ENCODE results near the gene CIZ1. TPM values are rescaled to one million over a fixed set of nuclear protein-coding genes. Genes with fewer than 3 reads are reported as not detected.
A peak's percentile ranks its signal among the peaks of the same experiment; 100 is the strongest.

CIZ1 gene
- total RNA-seq (10 to 100 TPM; 36.6 to 83.7 TPM), polyA plus RNA-seq (10 to 100 TPM; 43.3 to 57.6 TPM)
- long read RNA-seq, donor 1, transcript CIZ1-220 (3 exons, 843 nt): major isoform, 6 of 139 reads
- long read RNA-seq, donor 1, transcript CIZ1-204 (17 exons, 2,984 nt): minor isoform, 5 of 139 reads
- long read RNA-seq, donor 1, partial matches to known transcripts: 104 of 139 reads
- long read RNA-seq, donor 1, other reads (novel, unspliced or antisense): 22 of 139 reads
- long read RNA-seq, donor 2, partial matches to known transcripts: 13 of 16 reads
- long read RNA-seq, donor 2, other reads (novel, unspliced or antisense): 0 of 16 reads
- long read RNA-seq, donor 3, transcript CIZ1-220 (3 exons, 843 nt): major isoform, 6 of 24 reads
- long read RNA-seq, donor 3, partial matches to known transcripts: 8 of 24 reads
- long read RNA-seq, donor 3, other reads (novel, unspliced or antisense): 0 of 24 reads
- long read RNA-seq, donor 4, partial matches to known transcripts: 12 of 19 reads
- long read RNA-seq, donor 4, other reads (novel, unspliced or antisense): 0 of 19 reads
- long read RNA-seq, donor 5, transcript CIZ1-220 (3 exons, 843 nt): major isoform, 5 of 91 reads
- long read RNA-seq, donor 5, transcript CIZ1-204 (17 exons, 2,984 nt): major isoform, 5 of 91 reads
- long read RNA-seq, donor 5, partial matches to known transcripts: 75 of 91 reads
- long read RNA-seq, donor 5, other reads (novel, unspliced or antisense): 0 of 91 reads

GRCh38 chr9:128191406-128192046, at the start of gene CIZ1:
CIZ1 (minus strand) TSS chr9:128191572; CDS start chr9:128190857, 715 bp downstream.
- 1% methylated on average over 48 to 71 of the region's 71 CpGs for WGBS, 2 donors

GRCh38 chr9:128233817-128234406, 42.5 kb upstream of the CIZ1 start:
- no peak overlapping the region for H3K9ac ChIP-seq (ENCODE audit: insufficient read depth in 1 of 2, low read length in 2 of 2)
- ATAC-seq (ENCODE audit: insufficient read depth, low FRiP score): no peak
- WGBS, 2 donors: 85 to 89% methylated on average over 24 to 28 of the region's 28 CpGs
- H3K27me3 ChIP-seq (ENCODE audit: control insufficient read depth in 3 of 3, insufficient read depth in 3 of 3, low read length in 2 of 3): no peaks in the 10 kb centered on the region
- no peak overlapping the region for H3K27ac ChIP-seq (ENCODE audit: low read depth in 1 of 2, low read length in 1 of 2)
- H3K4me3 ChIP-seq: no peak overlapping the region
- H3K4me1 ChIP-seq (ENCODE audit: control insufficient read depth in 5 of 5, insufficient read depth in 5 of 5, low read length in 5 of 5): no peaks in the 10 kb centered on the region
- H3K36me3 ChIP-seq (ENCODE audit: control insufficient read depth in 4 of 4, insufficient read depth in 4 of 4, low read length in 4 of 4): peaks cover 0 to 2% (median under 1%) of the 10 kb centered on the region in 4 donors
- no peak for TF ChIP-seq CTCF (IDR thresholded peaks at IDR 0.05; ENCODE audit: control extremely low read depth, extremely low read depth)
- DNase-seq: no peak
- H3K9me3 ChIP-seq (ENCODE audit: control insufficient read depth in 4 of 4, insufficient read depth in 3 of 4, low read length in 3 of 4): no peaks in the 10 kb centered on the region

More at GRCh38 chr9:128191406-128192046, at the start of gene CIZ1:
- Histone ChIP-seq H3K27ac (ENCODE audit: low read depth in 1 of 2, low read length in 1 of 2) (peak within 1 kb of the TSS; percentile 89 to 95), H3K27me3 (ENCODE audit: control insufficient read depth in 3 of 3, insufficient read depth in 3 of 3, low read length in 2 of 3) (no peaks in the 10 kb centered on the region), H3K4me1 (ENCODE audit: control insufficient read depth in 5 of 5, insufficient read depth in 5 of 5, low read length in 5 of 5) (peaks cover 0 to 12% (median 6%) of the 10 kb centered on the region in 5 donors), H3K4me3 (peak within 1 kb of the TSS; percentile 76), H3K9me3 (ENCODE audit: control insufficient read depth in 4 of 4, insufficient read depth in 3 of 4, low read length in 3 of 4) (no peaks in the 10 kb centered on the region), H3K9ac (ENCODE audit: insufficient read depth in 1 of 2, low read length in 2 of 2) (peak within 1 kb of the TSS; percentile 48 to 63), H3K36me3 (ENCODE audit: control insufficient read depth in 4 of 4, insufficient read depth in 4 of 4, low read length in 4 of 4) (peaks cover 0 to 17% (median 7%) of the 10 kb centered on the region in 4 donors)
- ATAC-seq (ENCODE audit: insufficient read depth, low FRiP score): peak; percentile 90
- TF ChIP-seq CTCF (IDR thresholded peaks at IDR 0.05; ENCODE audit: control extremely low read depth, extremely low read depth): peak; percentile 40
- peak; percentile 79 to 87 (median 82) for DNase-seq

- ATAC-seq (ENCODE audit: insufficient read depth, low FRiP score) (no peak), DNase-seq (no peak)
- Histone ChIP-seq H3K9ac (ENCODE audit: insufficient read depth in 1 of 2, low read length in 2 of 2) (no peak overlapping the region), H3K36me3 (ENCODE audit: control insufficient read depth in 4 of 4, insufficient read depth in 4 of 4, low read length in 4 of 4) (peaks cover 0 to 2% (median under 1%) of the 10 kb centered on the region in 4 donors), H3K4me1 (ENCODE audit: control insufficient read depth in 5 of 5, insufficient read depth in 5 of 5, low read length in 5 of 5) (no peaks in the 10 kb centered on the region), H3K4me3 (no peak overlapping the region), H3K27ac (ENCODE audit: low read depth in 1 of 2, low read length in 1 of 2) (no peak overlapping the region), H3K27me3 (ENCODE audit: control insufficient read depth in 3 of 3, insufficient read depth in 3 of 3, low read length in 2 of 3) (no peaks in the 10 kb centered on the region), H3K9me3 (ENCODE audit: control insufficient read depth in 4 of 4, insufficient read depth in 3 of 4, low read length in 3 of 4) (no peaks in the 10 kb centered on the region)
- TF ChIP-seq CTCF (IDR thresholded peaks at IDR 0.05; ENCODE audit: control extremely low read depth, extremely low read depth): no peak
- 86 to 87% methylated on average over 22 of the region's 22 CpGs for WGBS, 2 donors
Observed at GRCh38 chr9:128232528-128233428, 41.4 kb upstream of the CIZ1 start.

All from lung (tissue), 16 donors.